HepG2 (cell line): Measurements from ENCODE around the gene CEP164. TPM values are rescaled to one million over a fixed set of nuclear protein-coding genes. Genes with fewer than 3 reads are reported as not detected.

ENCODE experiments used
- CEBPG ChIP-seq: IDR thresholded peaks from 2 replicates; pipeline ENCODE4 v1.6.1; 2016
- CREB3 ChIP-seq: sonication (generic); formaldehyde crosslinking; IDR thresholded peaks from 2 replicates; pipeline ENCODE4 v1.5.0; 2020; ENCODE audit warnings: missing genetic modification reagents
- ELF1 ChIP-seq: sonication (generic); formaldehyde crosslinking; IDR thresholded peaks from 2 replicates; pipeline ENCODE4 v1.4.0; 2020; ENCODE audit warnings: missing genetic modification reagents
- HCFC1 ChIP-seq: fragments of 150-350 bp; IDR thresholded peaks from 2 replicates; pipeline ENCODE4 v1.6.1; 2014; ENCODE audit warnings: low read depth, low read length
- KDM5A ChIP-seq: fragments of 200-600 bp; sonication (generic); IDR thresholded peaks from 2 replicates; pipeline ENCODE4 v1.7.0; 2018; ENCODE audit warnings: antibody characterized with exemption, mild to moderate bottlenecking, low read length, borderline replicate concordance
- KLF9 ChIP-seq: IDR thresholded peaks from 2 replicates; pipeline ENCODE4 v1.6.1; 2016; ENCODE audit warnings: low read depth
- KMT2A ChIP-seq: sonication (generic); formaldehyde crosslinking; IDR thresholded peaks from 2 replicates; pipeline ENCODE4 v1.4.0; 2020; ENCODE audit warnings: missing genetic modification reagents
- MAFF ChIP-seq: IDR thresholded peaks from 2 replicates; pipeline ENCODE4 v1.6.1; 2011; ENCODE audit warnings: low read depth, low read length, improper control_type of control experiment
- POLR2G ChIP-seq: fragments of 200-400 bp; formaldehyde crosslinking; IDR thresholded peaks from 2 replicates; pipeline ENCODE4 v1.6.1; 2018; ENCODE audit warnings: mild to moderate bottlenecking, low read depth, low read length, moderate library complexity
- SALL1 ChIP-seq: sonication (generic); formaldehyde crosslinking; IDR thresholded peaks from 2 replicates; pipeline ENCODE4 v1.8.0; 2022; ENCODE audit warnings: mild to moderate bottlenecking, missing genetic modification reagents
- SNAPC5 ChIP-seq: sonication (generic); formaldehyde crosslinking; IDR thresholded peaks from 2 replicates; pipeline ENCODE4 v1.8.1; 2023; ENCODE audit warnings: mild to moderate bottlenecking, missing genetic modification reagents, borderline replicate concordance
- STAG1 ChIP-seq: sonication (generic); formaldehyde crosslinking; IDR thresholded peaks from 2 replicates; pipeline ENCODE4 v1.4.0; 2020; ENCODE audit warnings: missing genetic modification reagents
- TAF1 ChIP-seq: sonication (generic); formaldehyde crosslinking; IDR thresholded peaks from 2 replicates; pipeline ENCODE4 v1.4.0; 2020; ENCODE audit warnings: missing genetic modification reagents
- TP53 ChIP-seq: sonication (generic); formaldehyde crosslinking; conservative IDR thresholded peaks from 2 replicates; pipeline ENCODE4 v1.4.0; 2020; ENCODE audit warnings: missing genetic modification reagents
- ZNF121 ChIP-seq: sonication (generic); formaldehyde crosslinking; IDR thresholded peaks from 2 replicates; pipeline ENCODE4 v1.5.0; 2020; ENCODE audit warnings: mild to moderate bottlenecking, missing genetic modification reagents
- ZNF20 ChIP-seq: sonication (generic); formaldehyde crosslinking; IDR thresholded peaks from 2 replicates; pipeline ENCODE4 v1.4.0; 2020; ENCODE audit warnings: mild to moderate bottlenecking, moderate library complexity, missing genetic modification reagents
- ZNF205 ChIP-seq: IDR thresholded peaks from 2 replicates; pipeline ENCODE4 v1.6.1; 2018; ENCODE audit warnings: missing biosample characterization, missing genetic modification reagents
- ZNF331 ChIP-seq: sonication (generic); formaldehyde crosslinking; IDR thresholded peaks from 2 replicates; pipeline ENCODE4 v1.4.0; 2020; ENCODE audit warnings: missing genetic modification reagents
- ZNF619 ChIP-seq: sonication (generic); formaldehyde crosslinking; IDR thresholded peaks from 2 replicates; pipeline ENCODE4 v1.4.0; 2020; ENCODE audit warnings: mild to moderate bottlenecking, missing genetic modification reagents
- ZNF652 ChIP-seq: IDR thresholded peaks from 2 replicates; pipeline ENCODE4 v1.6.1; 2016; ENCODE audit warnings: low read depth, borderline replicate concordance
- ZNF768 ChIP-seq: sonication (generic); formaldehyde crosslinking; IDR thresholded peaks from 2 replicates; pipeline ENCODE4 v1.4.0; 2020; ENCODE audit warnings: missing genetic modification reagents
- ZSCAN29 ChIP-seq: sonication (generic); formaldehyde crosslinking; conservative IDR thresholded peaks from 2 replicates; pipeline ENCODE4 v1.4.0; 2020; ENCODE audit warnings: mild to moderate bottlenecking, missing genetic modification reagents
- polyA plus RNA-seq, 8 experiments: library from polyadenylated mRNA; depleted of rRNA in 3 of 8; stranded (reverse) in 7 of 8; unstranded in 1 of 8; fragments of >200 nt; fragmentation: Illumina TruSeq in 4 of 8; extraction: Trizol in 4 of 8; gene quantifications; 2 replicates each; pipeline versions ENCODE4 v1.2.1 to v1.2.3, GENCODE V29; 2011 to 2016; ENCODE audit warnings: low read depth in 4 of 8, missing spikeins in 1 of 8, mixed read lengths in 1 of 8; ENCODE audit not compliant: insufficient read depth in 1 of 8
- total RNA-seq, 5 experiments: library from RNA; depleted of rRNA; stranded (reverse); fragments of >200 nt; fragmentation: Illumina TruSeq; extraction: Trizol; gene quantifications; 2 replicates each; pipeline ENCODE4 v1.2.3, GENCODE V29; 2016; ENCODE audit warnings: low read depth in 1 of 5
- TF ChIP-seq, protein P1 (sequence below): IDR thresholded peaks from 2 replicates; pipeline ENCODE4 v1.4.0; 2020; ENCODE audit warnings: mild to moderate bottlenecking, missing genetic modification reagents
- TF ChIP-seq, protein P2 (sequence below): sonication (generic); formaldehyde crosslinking; IDR thresholded peaks from 2 replicates; pipeline ENCODE4 v1.8.0; 2022; ENCODE audit warnings: missing genetic modification reagents, low read depth, mild to moderate bottlenecking, borderline replicate concordance

Gene CEP164
- total and polyA plus RNA-seq, 2 of the 13 experiments (the other 11 are each of a cell fraction or from before 2014, with no cell fraction given) = 11.4 to 15.2 TPM

GRCh38 chr11:117316197-117316961 is 11.3 kb upstream of the CEP164 start, which contains the start of gene BACE1 (continued):
- TF ChIP-seq ZNF20 (CRISPR knock-in tag) = no peak
- TF ChIP-seq ZNF652 (CRISPR knock-in tag) = 0 out of 2 replicates have a peak, but pooled peaks have one; percentile 37
- TF ChIP-seq ZNF619 (CRISPR knock-in tag) = peak; percentile 41; the same call in 1 of the 2 replicates
- no peak for TF ChIP-seq MAFF
- peak; percentile 75 for TF ChIP-seq STAG1 (CRISPR knock-in tag)
- TF ChIP-seq ZSCAN29 = 0 out of 2 replicates have a peak, but pooled peaks have one; percentile 53
- peak; percentile 24; the same call in 1 of the 2 replicates for TF ChIP-seq ZNF121 (CRISPR knock-in tag)
- TF ChIP-seq, protein P1, sequence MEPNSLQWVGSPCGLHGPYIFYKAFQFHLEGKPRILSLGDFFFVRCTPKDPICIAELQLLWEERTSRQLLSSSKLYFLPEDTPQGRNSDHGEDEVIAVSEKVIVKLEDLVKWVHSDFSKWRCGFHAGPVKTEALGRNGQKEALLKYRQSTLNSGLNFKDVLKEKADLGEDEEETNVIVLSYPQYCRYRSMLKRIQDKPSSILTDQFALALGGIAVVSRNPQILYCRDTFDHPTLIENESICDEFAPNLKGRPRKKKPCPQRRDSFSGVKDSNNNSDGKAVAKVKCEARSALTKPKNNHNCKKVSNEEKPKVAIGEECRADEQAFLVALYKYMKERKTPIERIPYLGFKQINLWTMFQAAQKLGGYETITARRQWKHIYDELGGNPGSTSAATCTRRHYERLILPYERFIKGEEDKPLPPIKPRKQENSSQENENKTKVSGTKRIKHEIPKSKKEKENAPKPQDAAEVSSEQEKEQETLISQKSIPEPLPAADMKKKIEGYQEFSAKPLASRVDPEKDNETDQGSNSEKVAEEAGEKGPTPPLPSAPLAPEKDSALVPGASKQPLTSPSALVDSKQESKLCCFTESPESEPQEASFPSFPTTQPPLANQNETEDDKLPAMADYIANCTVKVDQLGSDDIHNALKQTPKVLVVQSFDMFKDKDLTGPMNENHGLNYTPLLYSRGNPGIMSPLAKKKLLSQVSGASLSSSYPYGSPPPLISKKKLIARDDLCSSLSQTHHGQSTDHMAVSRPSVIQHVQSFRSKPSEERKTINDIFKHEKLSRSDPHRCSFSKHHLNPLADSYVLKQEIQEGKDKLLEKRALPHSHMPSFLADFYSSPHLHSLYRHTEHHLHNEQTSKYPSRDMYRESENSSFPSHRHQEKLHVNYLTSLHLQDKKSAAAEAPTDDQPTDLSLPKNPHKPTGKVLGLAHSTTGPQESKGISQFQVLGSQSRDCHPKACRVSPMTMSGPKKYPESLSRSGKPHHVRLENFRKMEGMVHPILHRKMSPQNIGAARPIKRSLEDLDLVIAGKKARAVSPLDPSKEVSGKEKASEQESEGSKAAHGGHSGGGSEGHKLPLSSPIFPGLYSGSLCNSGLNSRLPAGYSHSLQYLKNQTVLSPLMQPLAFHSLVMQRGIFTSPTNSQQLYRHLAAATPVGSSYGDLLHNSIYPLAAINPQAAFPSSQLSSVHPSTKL = peak; percentile 27; the same call in 1 of the 2 replicates
- TF ChIP-seq TAF1 = peak; percentile 49; the same call in 1 of the 2 replicates
- peak; percentile 97 for TF ChIP-seq ELF1
- TF ChIP-seq HCFC1 = peak; percentile 84
- 0 out of 2 replicates have a peak, but pooled peaks have one; percentile 53 for TF ChIP-seq KMT2A (CRISPR knock-in tag)
- no peak for TF ChIP-seq SNAPC5
- peak; percentile 60; the same call in 1 of the 2 replicates for TF ChIP-seq SALL1 (CRISPR knock-in tag)
- TF ChIP-seq KDM5A = peak; percentile 44; the same call in 1 of the 2 replicates
- TF ChIP-seq KLF9 (CRISPR knock-in tag) = 0 out of 2 replicates have a peak, but pooled peaks have one; percentile 44
- peak; percentile 39 for TF ChIP-seq CEBPG
- no peak; the same call in 1 of the 2 replicates for TF ChIP-seq ZNF205
- no peak for TF ChIP-seq TP53 (CRISPR knock-in tag)
- TF ChIP-seq CREB3 (CRISPR knock-in tag) = no peak
- peak; percentile 44 for TF ChIP-seq POLR2G
- 0 out of 2 replicates have a peak, but pooled peaks have one; percentile 55 for TF ChIP-seq ZNF331
- no peak for TF ChIP-seq ZNF768 (CRISPR knock-in tag)
- TF ChIP-seq, protein P2, sequence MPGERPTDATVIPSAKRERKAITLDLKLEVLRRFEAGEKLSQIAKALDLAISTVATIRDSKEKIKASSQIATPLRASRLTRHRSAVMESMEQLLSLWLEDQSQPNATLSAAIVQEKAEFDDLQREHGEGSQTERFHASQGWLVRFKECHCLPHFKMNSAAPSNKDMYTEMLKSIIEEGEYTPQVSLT = no peak
